KOPT-K1 (cell line): Measurements from ENCODE around the gene RNF186.
"Not testable (repeated sequence)": the region's sequence is repeated elsewhere in the genome, so short reads cannot be mapped to it uniquely, and the experiment has no call there.

Experiments used
- H3K27ac ChIP-seq: fragments of 200-600 bp; sonication (generic); 2 replicates; pipeline ENCODE4 v1.5.1; 2016; ENCODE audit warnings: antibody characterized with exemption, mild to moderate bottlenecking, low read depth, low read length; ENCODE audit not compliant: poor library complexity, severe bottlenecking
- H3K36me3 ChIP-seq: fragments of 200-600 bp; sonication (generic); 2 replicates; pipeline ENCODE4 v1.5.1; 2017; ENCODE audit warnings: antibody characterized with exemption, mild to moderate bottlenecking, low read length, moderate library complexity; ENCODE audit not compliant: insufficient read depth
- H3K9me3 ChIP-seq: fragments of 200-600 bp; sonication (generic); 2 replicates; pipeline ENCODE4 v1.5.1; 2017; ENCODE audit warnings: antibody characterized with exemption, low read length, mild to moderate bottlenecking; ENCODE audit not compliant: insufficient read depth, poor library complexity, severe bottlenecking

The RNF186 gene

DNA sequence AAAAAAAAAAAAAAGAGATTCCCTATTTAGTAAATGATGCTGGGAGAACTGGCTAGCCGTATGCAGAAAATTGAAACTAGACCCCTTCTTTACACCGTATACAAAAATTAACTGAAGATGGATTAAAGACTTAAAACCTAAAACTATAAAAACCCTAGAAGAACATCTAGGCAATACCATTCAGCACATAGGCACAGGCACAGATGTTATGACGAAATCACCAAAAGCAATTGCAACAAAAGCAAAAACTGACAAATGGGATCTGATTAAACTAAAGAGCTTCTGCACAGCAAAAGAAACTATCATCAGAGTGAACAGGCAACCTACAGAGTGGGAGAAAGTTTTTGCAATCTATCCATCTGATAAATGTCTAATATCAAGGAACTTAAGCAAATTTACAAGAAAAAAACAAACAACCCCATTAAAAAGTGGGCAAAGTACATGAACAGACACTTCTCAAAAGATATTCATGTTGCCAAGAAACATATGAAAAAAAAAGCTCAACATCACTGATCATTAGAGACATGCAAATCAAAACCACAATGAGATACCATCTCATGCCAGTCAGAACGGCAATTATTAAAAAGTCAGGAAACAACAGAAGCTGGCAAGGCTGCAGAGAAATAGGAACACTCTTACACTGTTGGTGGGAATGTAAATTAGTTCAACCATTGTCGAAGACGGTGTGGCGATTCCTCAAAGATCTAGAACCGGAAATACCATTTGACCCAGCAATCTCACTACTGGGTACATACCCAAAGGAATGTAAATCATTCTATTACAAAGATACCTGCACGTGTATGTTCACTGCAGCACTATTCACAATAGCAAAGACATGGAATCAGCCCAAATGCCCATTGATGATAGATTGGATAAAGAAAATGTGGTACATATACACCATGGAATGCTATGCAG, 24.8 kb downstream of the RNF186 start:
- H3K9me3 ChIP-seq, H3K27ac ChIP-seq, H3K36me3 ChIP-seq: not testable (repeated sequence)

- no peak overlapping the region for H3K27ac ChIP-seq
- H3K9me3 ChIP-seq, result no peaks in the 10 kb centered on the region
- no peaks in the 10 kb centered on the region for H3K36me3 ChIP-seq
Observed at GRCh38 chr1:19786988-19787423, 28.1 kb downstream of the RNF186 start.

GRCh38 chr1:19785660-19786059, 29.4 kb downstream of the RNF186 start:
- Histone ChIP-seq H3K27ac (no peak overlapping the region), H3K9me3 (no peaks in the 10 kb centered on the region), H3K36me3 (no peaks in the 10 kb centered on the region)

DNA sequence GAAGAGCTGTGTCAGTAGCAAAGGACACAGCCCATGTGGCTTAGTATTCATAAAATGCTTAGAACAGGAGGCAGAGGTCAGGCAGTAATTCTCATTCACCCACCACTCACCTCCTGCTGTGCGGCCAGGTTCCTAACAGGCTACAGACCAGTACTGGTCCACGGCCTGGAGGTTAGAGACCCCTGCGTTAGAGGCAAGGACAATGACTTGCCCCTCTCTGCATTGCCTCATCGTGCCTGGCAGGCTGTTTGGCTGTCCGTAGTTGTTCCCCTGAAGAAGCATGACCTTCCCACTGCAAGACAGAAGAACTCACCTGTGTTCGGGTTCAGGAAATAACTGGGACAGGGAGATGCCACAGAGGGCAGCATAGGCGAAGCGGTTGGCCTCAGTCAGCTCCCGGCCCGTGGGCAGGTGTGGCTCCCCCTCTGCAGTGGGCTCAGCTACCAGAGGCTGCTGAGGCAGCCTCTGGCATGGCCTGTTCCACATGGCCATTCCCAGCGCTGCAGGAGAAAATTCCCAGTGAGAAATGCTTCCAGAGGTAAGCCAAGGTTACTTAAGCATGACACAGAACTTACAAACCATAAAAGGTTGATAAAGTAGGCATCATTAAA, 34.7 kb downstream of the RNF186 start:
- no peaks in the 10 kb centered on the region for H3K36me3 ChIP-seq
- H3K9me3 ChIP-seq, result no peaks in the 10 kb centered on the region
- no peak overlapping the region for H3K27ac ChIP-seq

DNA sequence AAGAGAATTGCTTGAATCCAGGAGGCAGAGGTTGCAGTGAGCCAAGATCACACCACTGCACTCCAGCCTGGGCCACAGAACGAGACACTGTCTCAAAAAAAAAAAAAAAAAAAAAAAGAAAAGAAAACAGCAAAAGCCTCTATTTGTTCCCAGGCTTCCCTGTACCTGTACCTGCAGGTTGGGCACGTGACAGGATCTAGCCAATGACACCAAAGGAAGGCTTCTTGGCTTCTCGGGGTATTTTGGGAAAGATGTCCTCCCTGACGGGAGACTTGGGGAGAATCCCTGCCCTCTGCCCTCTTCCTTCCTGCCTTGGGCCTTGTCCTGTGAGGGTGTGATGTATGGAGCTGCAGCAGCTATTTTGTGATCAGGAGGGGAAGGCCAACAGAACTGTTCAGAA, 38.1 kb downstream of the RNF186 start:
- H3K27ac ChIP-seq, result no peak overlapping the region
- no peaks in the 10 kb centered on the region for H3K9me3 ChIP-seq
- no peaks in the 10 kb centered on the region for H3K36me3 ChIP-seq

GRCh38 chr1:19776287-19776686, 38.8 kb downstream of the RNF186 start:
- Histone ChIP-seq H3K36me3 (no peaks in the 10 kb centered on the region), H3K27ac (no peak overlapping the region), H3K9me3 (no peaks in the 10 kb centered on the region)

GRCh38 chr1:19775831-19776230, 39.3 kb downstream of the RNF186 start:
- Histone ChIP-seq H3K9me3 (no peaks in the 10 kb centered on the region), H3K27ac (no peak overlapping the region), H3K36me3 (no peaks in the 10 kb centered on the region)

GRCh38 chr1:19775317-19775716, 39.8 kb downstream of the RNF186 start:
- Histone ChIP-seq H3K36me3 (no peaks in the 10 kb centered on the region), H3K27ac (no peak overlapping the region), H3K9me3 (no peaks in the 10 kb centered on the region)

- Histone ChIP-seq H3K27ac (no peak overlapping the region), H3K36me3 (no peaks in the 10 kb centered on the region), H3K9me3 (no peaks in the 10 kb centered on the region)
Observed at GRCh38 chr1:19774180-19774785, 40.8 kb downstream of the RNF186 start.

DNA sequence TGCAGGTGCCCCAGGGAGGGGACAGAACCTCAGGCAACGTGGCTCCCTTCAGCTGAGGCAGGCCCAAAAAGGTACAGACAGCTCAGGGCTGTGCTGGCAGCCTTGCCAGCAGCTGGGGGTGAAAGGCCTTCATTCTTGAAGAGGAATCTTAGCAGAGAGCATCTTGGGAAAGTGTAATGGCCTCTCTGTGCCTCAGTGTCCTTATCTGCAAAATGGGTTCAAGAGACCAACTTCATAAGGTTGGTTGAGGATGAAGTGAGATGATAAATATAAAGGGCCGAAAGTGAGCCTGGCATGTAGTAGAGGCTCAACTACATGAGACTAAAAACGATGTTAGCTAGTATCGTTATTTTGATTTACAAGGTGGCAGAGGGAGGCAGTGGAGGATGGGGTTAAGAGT, 41.6 kb downstream of the RNF186 start:
- no peaks in the 10 kb centered on the region for H3K36me3 ChIP-seq
- H3K9me3 ChIP-seq, result no peaks in the 10 kb centered on the region
- H3K27ac ChIP-seq, result no peak overlapping the region

GRCh38 chr1:19772053-19772452, 43.0 kb downstream of the RNF186 start:
- no peaks in the 10 kb centered on the region for H3K36me3 ChIP-seq
- H3K9me3 ChIP-seq, result no peaks in the 10 kb centered on the region
- no peak overlapping the region for H3K27ac ChIP-seq

DNA sequence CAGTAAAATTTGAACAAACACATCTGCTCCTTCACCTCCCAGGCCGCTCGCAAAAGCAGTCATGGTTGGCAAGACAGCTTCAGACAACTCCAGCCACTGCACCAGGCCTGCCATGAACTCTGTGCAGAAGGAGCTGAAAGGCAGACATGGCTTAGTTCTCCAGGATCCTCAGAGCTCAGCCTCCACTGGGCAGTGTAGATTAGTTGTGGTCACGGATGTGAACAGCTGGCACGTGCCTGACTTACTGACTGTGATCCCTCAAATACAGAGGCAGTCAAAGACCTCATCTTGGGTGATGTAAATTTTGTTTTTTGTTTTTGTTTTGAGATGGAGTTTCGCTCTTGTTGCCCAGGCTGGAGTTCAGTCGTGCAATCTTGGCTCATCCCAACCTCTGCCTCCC, 43.7 kb downstream of the RNF186 start:
- H3K9me3 ChIP-seq, result no peaks in the 10 kb centered on the region
- no peak overlapping the region for H3K27ac ChIP-seq
- H3K36me3 ChIP-seq, result no peaks in the 10 kb centered on the region

DNA sequence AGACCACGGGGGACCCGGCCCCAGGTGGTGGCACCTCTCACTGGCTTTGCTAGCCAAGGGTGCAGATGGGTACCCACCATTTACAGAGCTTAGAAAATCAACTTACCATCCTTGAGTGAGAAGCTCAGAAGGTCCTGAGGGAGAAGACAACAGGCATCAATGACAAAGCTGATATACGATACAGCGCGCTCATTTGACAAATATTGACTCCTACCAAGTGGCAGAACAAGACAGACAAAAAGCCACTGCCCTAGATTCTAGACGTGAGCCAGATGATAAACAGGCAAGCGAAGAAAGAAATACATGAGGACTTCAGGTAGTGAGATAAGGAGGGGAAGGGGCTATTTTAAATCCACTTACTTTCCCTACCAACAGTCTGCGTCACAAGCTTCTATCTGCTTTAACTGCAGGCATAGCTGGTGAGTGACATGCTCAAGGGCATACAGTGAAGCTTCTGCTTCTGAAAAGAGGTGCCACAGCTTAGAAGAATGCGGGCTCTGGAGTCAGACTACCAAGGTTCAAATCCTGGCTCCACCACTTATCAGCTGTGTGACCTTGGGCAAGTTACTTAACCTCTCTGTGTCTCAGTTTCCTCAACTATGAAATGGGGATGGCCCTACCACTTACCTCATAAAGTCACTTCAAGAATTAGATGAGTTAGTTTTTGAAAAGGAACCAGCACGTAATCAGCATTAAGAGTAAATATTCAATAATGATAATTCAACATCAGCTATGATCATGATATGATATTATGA, 44.5 kb downstream of the RNF186 start:
- Histone ChIP-seq H3K36me3 (no peaks in the 10 kb centered on the region), H3K27ac (no peak overlapping the region), H3K9me3 (no peaks in the 10 kb centered on the region)

DNA sequence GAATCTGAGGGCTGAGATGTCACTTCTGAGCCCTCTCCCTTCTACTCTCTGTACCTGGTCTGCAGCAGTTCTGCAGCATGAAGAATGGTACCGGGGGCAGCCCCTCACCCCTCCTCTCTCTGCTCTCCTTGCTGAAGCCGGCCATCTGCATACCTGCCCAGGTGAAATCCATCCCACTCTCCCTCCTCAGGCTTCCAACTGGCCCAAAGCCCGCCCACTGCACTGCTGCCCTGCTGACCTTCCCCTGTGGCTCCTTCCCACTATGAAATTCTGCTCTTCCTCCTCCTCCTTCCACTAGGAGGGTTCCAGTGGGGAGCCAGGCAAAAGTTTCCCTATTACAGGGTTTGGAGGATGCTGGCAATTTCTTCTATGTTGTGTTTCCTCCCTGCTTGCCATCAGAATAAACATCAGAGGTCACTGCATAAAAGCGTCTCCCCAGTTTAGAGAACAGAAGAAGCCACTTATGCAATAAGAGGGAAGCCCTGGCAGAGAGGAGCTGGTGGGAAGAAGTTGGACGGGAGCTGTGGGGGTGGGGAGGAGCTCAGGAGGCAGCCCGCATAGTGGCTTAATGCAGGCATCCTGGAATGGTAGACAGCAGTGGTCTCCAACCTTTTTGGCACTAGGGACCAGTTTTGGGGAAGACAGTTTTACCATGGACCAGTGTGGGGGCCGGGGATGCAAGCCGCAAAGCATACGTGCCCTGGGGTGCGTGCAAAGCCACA, 45.7 kb downstream of the RNF186 start:
- Histone ChIP-seq H3K27ac (no peak overlapping the region), H3K9me3 (no peaks in the 10 kb centered on the region), H3K36me3 (no peaks in the 10 kb centered on the region)
